HepG2 (cell line): ENCODE data around the gene ZNF865. TPM values are rescaled to one million over a fixed set of nuclear protein-coding genes. Genes with fewer than 3 reads are reported as not detected.

Experiments
- CC2D1A ChIP-seq: sonication (generic); formaldehyde crosslinking; IDR thresholded peaks from 2 replicates; pipeline ENCODE4 v1.8.1; 2023; ENCODE audit warnings: mild to moderate bottlenecking, missing genetic modification reagents
- DNMT1 ChIP-seq: sonication (generic); formaldehyde crosslinking; IDR thresholded peaks from 2 replicates; pipeline ENCODE4 v1.5.1; 2020; ENCODE audit warnings: mild to moderate bottlenecking, missing genetic modification reagents
- JDP2 ChIP-seq: sonication (generic); formaldehyde crosslinking; IDR thresholded peaks from 2 replicates; pipeline ENCODE4 v1.8.1; 2022; ENCODE audit warnings: missing genetic modification reagents, borderline replicate concordance
- NCOR1 ChIP-seq: fragments of 200-600 bp; sonication (generic); IDR thresholded peaks from 2 replicates; pipeline ENCODE4 v1.7.0; 2017; ENCODE audit warnings: antibody characterized with exemption, low read length, borderline replicate concordance
- NFAT5 ChIP-seq: sonication (generic); formaldehyde crosslinking; IDR thresholded peaks from 2 replicates; pipeline ENCODE4 v1.4.0; 2020; ENCODE audit warnings: missing genetic modification reagents
- PAX8 ChIP-seq: sonication (generic); formaldehyde crosslinking; IDR thresholded peaks from 2 replicates; pipeline ENCODE4 v1.8.0; 2022; ENCODE audit warnings: mild to moderate bottlenecking, missing genetic modification reagents, borderline replicate concordance
- PBX3 ChIP-seq: sonication (generic); formaldehyde crosslinking; IDR thresholded peaks from 2 replicates; pipeline ENCODE4 v1.8.1; 2023; ENCODE audit warnings: missing genetic modification reagents, inconsistent platforms, borderline replicate concordance
- PPARG ChIP-seq: conservative IDR thresholded peaks from 2 replicates; pipeline ENCODE4 v1.6.1; 2016; ENCODE audit warnings: missing biosample characterization, missing genetic modification reagents
- RERE ChIP-seq: IDR thresholded peaks from 2 replicates; pipeline ENCODE4 v1.6.1; 2016; ENCODE audit warnings: low read depth, missing genetic modification reagents, missing compliant biosample characterization
- SNRNP70 ChIP-seq: fragments of 200-400 bp; formaldehyde crosslinking; IDR thresholded peaks from 2 replicates; pipeline ENCODE4 v1.6.1; 2017; ENCODE audit warnings: mild to moderate bottlenecking, low read depth, low read length, moderate library complexity
- U2AF1 ChIP-seq: fragments of 200-400 bp; formaldehyde crosslinking; optimal IDR thresholded peaks from 2 replicates; pipeline ENCODE3; 2017; ENCODE audit warnings: mild to moderate bottlenecking, low read depth, low read length
- ZNF333 ChIP-seq: sonication (generic); formaldehyde crosslinking; IDR thresholded peaks from 2 replicates; pipeline ENCODE4 v1.4.0; 2020; ENCODE audit warnings: mild to moderate bottlenecking, missing genetic modification reagents, borderline replicate concordance
- ZNF607 ChIP-seq: sonication (generic); formaldehyde crosslinking; IDR thresholded peaks from 2 replicates; pipeline ENCODE4 v1.5.1; 2020; ENCODE audit warnings: missing genetic modification reagents, mild to moderate bottlenecking, borderline replicate concordance
- polyA plus RNA-seq, 8 experiments: library from polyadenylated mRNA; depleted of rRNA in 3 of 8; stranded (reverse) in 7 of 8; unstranded in 1 of 8; fragments of >200 nt; fragmentation: Illumina TruSeq in 4 of 8; extraction: Trizol in 4 of 8; gene quantifications; 2 replicates each; pipeline versions ENCODE4 v1.2.1 to v1.2.3, GENCODE V29; 2011 to 2016; ENCODE audit warnings: low read depth in 4 of 8, missing spikeins in 1 of 8, mixed read lengths in 1 of 8; ENCODE audit not compliant: insufficient read depth in 1 of 8
- total RNA-seq, 5 experiments: library from RNA; depleted of rRNA; stranded (reverse); fragments of >200 nt; fragmentation: Illumina TruSeq; extraction: Trizol; gene quantifications; 2 replicates each; pipeline ENCODE4 v1.2.3, GENCODE V29; 2016; ENCODE audit warnings: low read depth in 1 of 5

ZNF865 gene
- total and polyA plus RNA-seq, 2 of the 13 experiments (the other 11 are each of a cell fraction or from before 2014, with no cell fraction given) = 0.93 to 1.0 TPM

- TF ChIP-seq NFAT5 (CRISPR knock-in tag) (no peak), PPARG (CRISPR knock-in tag) (peak; percentile 20; the same call in 1 of the 2 replicates), ZNF607 (CRISPR knock-in tag) (peak; percentile 73), U2AF1 (peak; percentile 64), JDP2 (CRISPR knock-in tag) (no peak), PBX3 (CRISPR knock-in tag) (no peak), RERE (no peak), CC2D1A (CRISPR knock-in tag) (no peak), SNRNP70 (no peak), PAX8 (0 out of 2 replicates have a peak, but pooled peaks have one; percentile 62), DNMT1 (CRISPR knock-in tag) (no peak), ZNF333 (CRISPR knock-in tag) (no peak), NCOR1 (no peak; the same call in 1 of the 2 replicates)
Measured at GRCh38 chr19:55643003-55643886, 37.8 kb downstream of the ZNF865 start, which contains the start of gene ZNF581 (continued).
